ENCODE results near the gene RCOR2.

Gene RCOR2

DNA sequence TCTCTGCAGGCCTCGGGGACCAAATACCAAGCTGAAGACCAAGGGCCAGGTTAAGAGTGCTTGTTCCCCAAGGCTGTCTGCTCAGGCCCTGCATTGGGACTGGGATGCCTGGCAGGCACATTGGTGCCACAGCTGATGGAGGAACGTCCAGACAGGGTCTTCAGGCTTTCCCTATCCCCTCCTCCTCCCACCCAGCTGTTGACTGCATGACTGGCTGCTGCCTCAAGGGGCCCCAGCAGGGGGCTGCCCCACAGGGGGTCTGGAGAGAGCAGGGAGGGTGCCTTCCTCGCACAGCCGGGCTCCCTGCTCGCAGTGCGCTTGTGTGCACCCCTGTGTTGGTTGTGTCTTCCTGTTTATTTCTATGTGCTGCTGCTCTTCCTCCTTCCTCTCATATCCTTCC, 9.9 kb downstream of the RCOR2 start:
- no peak for DNase-seq

DNA sequence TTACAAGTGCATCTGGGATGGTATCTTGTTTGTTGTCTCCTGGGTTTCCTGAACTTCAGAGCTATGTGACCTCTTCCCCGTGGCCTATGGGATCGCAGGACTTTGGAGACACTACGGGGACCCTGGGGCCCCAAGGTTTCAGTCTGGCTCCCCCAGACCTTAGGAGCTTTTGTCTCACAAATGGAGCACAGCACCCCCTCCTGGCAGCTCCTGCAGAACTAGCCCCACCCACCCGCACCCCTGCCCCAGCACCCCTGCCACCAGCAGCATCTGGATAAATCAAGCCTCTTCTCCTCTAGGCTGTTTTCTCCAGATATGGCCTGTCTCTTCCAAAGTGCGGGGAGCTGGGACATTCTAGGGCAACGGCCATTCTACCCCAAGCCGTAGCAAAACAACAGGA, 10.4 kb downstream of the RCOR2 start:
- peak; percentile 61 for DNase-seq

GRCh38 chr11:63906087-63906486, 10.9 kb downstream of the RCOR2 start:
- no peak for DNase-seq

GRCh38 chr11:63905179-63905578, 11.8 kb downstream of the RCOR2 start:
- no peak for DNase-seq

DNA sequence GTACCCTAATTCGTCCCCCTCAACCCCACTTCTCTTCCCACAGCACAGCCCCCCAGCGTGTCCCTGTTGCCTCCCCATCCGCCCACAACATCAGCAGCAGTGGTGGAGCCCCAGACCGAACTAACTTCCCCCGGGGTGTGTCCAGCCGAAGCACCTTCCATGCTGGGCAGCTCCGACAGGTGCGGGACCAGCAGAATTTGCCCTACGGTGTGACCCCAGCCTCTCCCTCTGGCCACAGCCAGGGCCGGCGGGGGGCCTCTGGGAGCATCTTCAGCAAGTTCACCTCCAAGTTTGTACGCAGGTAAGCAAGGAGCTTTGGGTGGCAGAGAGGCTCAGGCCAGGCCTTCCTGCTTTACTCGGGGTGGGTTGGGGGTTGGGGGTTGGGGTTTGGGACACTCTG, 12.2 kb downstream of the RCOR2 start:
- DNase-seq = no peak

DNA sequence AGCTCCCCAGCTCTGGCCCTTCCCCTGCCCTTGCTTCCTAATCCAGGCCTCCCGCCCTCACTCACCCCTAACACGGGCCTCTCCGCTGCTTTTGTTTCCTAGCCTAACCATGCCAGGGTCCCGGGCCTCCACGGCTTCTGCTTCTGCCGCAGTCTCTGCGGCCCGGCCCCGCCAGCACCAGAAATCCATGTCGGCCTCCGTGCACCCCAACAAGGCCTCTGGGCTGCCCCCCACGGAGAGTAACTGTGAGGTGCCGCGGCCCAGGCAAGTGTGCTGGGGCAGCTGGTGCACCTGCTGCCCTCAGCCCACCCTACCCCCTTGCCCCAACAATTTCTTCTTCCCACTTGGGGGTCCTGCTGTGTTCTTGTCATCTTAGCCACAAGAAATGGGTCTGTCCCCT, 13.1 kb downstream of the RCOR2 start:
- DNase-seq = no peak

GRCh38 chr11:63901660-63902059, 15.3 kb downstream of the RCOR2 start:
- no peak for DNase-seq

DNA sequence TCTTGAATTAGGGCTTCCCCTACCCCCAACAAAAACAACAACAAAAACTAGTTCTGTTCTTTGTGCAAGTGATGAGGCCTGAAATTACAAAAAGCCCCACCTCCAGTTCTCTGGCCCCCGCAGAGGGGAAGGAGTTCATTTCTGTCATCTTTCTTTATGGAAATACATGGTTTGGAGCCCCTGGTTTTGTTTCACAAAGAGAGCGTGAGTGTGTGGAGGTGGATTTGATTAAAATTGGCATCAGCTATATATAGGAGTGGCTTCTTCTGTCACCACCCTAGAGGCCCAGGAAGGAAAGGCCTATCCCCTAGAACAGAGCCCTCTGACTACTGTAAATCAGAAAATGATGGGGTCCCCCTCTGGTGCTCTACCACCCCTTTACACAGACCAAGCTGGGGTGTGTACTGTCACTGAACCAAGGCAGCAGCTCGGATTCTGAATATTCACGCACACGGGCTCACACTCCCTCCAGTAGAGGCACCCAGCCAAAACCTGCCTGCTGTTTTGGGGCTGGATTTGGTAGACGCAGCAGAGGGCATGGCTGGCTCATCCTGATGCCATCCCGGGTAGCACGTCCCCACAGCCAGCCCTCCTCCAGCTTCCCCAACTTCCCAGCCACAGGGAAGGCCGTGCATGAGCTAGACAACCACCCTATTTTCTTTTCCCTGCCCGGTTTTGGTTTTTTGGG, 19.4 kb downstream of the RCOR2 start:
- no peak for DNase-seq

DNA sequence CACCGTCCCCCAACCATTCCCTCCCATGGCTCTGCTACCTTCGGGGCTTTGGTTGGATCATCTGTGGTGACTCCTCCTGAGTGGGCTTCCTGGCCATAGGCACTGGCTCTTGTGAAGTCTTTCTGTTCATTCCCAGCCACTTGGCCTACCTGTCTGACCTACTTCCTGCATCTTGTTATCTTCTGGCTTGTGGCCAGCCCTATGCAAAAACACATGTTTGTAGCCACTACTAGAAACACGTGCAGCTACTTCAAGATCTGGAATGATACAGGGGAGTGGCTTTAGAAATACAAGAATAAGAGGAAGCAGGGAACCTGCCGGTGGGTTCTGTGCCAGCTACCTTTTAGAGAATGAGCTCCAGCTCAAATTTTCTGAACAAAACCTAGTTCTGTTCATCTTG, 20.9 kb downstream of the RCOR2 start:
- no peak for DNase-seq

DNA sequence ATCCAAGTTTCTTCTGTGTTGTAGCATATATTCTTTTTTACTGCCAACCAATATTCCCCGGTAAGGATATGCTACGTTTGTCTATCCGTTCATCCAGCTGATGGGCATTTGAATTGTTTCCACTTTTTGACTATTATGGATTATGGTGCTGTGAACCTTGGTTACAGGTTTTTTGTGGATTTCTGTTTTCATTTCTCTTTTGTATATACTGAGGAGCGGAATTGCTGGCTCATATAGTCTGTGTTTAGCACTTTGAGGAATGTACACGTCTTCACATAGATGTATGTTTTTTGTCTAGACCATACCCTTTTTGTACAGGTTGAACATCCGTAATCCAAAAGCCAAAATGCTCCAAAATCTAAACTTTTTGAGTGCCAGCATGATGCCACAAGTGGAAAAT, 23.6 kb downstream of the RCOR2 start:
- no peak for DNase-seq

DNA sequence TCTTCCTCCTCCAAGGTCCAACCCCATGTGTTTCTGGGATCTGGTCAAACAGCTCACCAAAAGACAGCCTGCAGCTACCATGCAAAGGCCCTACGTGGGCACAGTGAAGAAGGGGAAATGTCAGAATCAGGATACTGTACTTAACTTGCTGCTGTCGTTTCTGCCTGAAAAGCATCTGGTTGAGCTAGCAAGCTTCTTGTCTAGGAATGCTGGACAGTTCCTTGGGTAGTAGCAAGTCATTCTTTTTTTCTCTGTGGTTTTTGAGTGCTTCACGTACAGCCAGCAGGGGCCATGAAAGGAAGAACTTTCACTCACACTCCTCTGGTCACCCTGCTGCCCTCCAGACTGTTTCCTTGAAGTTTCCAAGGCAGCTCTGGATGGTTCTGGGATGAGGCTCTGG, 24.7 kb downstream of the RCOR2 start:
- DNase-seq = no peak

DNA sequence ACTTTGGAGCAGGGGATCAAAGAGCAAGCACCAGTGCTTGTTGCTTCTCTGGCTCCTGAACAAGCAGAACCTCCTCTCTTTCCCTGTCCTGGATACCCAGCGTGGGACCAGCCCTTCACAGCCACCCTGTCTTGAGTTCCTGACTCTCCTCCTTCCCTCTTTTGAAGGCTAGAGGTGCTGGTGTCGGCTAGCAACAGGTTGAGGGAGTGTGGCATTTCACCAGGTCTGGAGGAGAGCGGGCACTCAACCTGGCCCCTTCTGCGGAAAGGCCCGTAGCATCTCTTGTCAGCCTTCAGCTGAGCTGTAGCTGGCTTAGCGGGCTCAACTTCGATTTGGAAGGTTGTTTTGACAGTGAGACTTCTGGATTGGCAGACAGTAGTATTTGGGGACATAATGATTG, 26.6 kb downstream of the RCOR2 start:
- no peak for DNase-seq

- no peak for DNase-seq
Observed at GRCh38 chr11:63889344-63889743, 27.6 kb downstream of the RCOR2 start.

GRCh38 chr11:63888170-63889086, 28.5 kb downstream of the RCOR2 start:
- DNase-seq = peak; percentile 75

DNA sequence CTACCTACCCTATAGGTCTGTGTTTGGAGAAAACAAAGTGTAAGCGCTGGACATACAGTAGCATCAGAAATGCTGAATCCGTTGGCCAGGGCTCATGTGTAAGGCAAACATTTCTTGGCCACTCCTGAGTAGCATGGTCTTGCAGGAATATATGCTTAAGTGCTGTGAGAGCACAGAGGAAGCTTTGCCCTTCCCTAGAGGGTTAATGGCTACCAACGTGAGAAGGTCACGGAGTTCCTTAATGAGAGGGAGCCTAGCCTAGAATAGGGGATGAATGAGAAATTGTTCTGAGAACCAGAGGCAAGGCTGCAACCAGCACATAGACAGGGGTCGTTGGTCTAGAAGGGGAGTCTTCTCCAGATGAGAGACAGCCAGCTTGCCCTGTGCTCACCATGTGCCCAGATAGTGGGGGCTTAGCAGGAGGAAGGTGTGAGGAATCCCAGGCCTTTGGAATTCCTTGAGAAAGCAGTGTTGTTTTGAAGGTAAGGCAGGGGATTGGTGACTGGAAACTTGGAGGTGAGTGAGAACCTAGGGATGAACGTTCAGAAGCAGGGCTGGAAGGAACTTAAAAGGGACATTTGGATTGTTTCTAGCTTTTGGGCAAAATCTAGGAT, 29.5 kb downstream of the RCOR2 start:
- no peak for DNase-seq

GRCh38 chr11:63884196-63884932, 32.6 kb downstream of the RCOR2 start:
- no peak for DNase-seq

DNA sequence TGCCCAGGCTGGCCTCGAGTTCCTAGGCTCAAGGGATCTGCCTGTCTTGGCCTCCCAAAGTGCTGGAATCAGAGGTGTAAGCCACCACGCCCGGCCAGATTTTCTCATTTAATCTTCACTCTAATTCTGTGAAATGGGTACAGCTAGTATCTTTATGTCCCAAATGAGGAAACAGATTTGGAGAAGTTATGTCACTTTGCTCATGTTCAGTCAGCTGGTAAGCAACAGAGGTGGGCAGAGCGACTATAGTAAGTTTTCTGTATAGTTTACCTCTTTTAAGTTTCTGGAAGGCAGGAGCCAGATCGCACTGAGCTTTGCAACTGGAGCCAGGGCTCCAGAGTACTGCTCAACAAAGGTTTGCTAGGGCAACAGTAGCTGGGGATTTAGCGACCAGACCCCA, 33.2 kb downstream of the RCOR2 start:
- DNase-seq = no peak

DNA sequence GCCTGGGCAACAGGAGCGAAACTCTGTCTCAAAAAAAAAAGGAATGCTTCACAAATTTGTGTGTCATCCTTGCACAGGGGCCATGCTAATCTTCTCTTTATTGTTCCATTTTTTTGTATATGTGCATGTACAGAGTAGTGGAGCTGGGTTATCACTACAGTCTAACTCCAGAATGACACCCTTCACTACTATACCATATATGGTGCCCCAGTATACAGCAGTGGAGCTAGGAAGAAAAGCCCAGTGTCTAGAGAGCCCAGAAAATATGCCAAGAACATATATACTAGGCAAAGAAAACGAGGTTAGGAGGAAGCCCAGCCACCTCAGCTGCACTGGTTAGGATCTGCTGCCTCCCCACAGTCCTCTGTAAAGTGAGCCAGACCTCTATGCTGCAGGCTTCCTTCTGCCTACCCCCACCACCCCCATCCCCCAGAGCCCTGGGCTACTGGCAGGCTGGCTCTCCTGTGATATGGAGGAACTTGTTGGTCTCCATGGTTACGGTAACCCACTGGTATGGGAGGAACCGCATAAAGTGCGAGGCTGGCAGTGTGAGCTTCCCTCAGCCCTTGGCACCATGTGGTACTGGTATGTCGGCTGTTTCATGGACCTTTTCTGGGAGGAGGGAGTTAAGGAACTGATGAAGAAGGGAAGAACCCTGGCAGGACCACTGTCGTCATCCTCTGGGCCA, 34.3 kb downstream of the RCOR2 start:
- peak; percentile 39 for DNase-seq

GRCh38 chr11:63880403-63880790, 36.6 kb downstream of the RCOR2 start:
- no peak for DNase-seq

GRCh38 chr11:63879598-63880402, 37.2 kb downstream of the RCOR2 start:
- no peak for DNase-seq

DNA sequence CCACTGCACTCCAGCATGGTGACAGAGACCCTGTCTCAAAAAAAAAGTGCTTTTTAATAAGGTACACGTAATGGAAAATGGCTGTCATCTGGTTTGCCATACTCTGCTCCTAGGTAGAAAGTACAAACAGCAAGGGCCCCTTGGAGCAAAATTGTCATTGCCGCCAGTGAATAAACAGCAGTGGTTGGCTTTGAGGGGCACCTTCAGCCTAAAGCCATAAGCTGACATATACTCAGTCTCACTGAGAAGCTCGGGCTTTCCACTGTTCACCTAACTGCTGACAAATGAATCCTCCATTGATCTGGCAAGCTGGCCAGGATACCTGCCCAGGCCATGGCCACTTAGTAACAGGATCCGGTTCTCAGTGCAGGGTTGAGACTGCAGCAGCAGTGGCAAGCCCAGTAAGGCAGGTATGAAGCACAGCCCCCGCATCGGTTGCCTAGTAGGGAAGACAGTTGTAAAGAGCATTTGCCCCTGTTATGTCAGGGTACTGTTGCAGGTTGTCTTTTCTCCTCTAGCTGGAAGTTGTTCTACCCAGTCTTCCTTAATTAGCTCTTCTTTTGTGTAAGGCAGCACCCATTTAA, 39.2 kb downstream of the RCOR2 start:
- no peak for DNase-seq

Measured in CD4-positive, alpha-beta T cell treated with Interleukin-12 subunit alpha and Interleukin-12 subunit beta, for 1 hour (primary cell).